Urinary bladder (tissue), 4 donors: Measurements from ENCODE around the gene CSNK1A1L. TPM values are rescaled to one million over a fixed set of nuclear protein-coding genes. Genes with fewer than 3 reads are reported as not detected.
"Not testable (repeated sequence)": the region's sequence is repeated elsewhere in the genome, so short reads cannot be mapped to it uniquely, and the experiment has no call there.

Source experiments
- DNase-seq: peaks from one replicate; pipeline ENCODE4 v3.0.0-alpha.2; 2015; ENCODE audit errors: extremely low spot score
- H3K27ac ChIP-seq: one replicate; pipeline ENCODE4 v1.5.1; 2013; ENCODE audit warnings: low read depth, mild to moderate bottlenecking, moderate library complexity
- H3K36me3 ChIP-seq: one replicate; pipeline ENCODE4 v1.6.1; 2013; ENCODE audit warnings: mild to moderate bottlenecking, moderate library complexity; ENCODE audit not compliant: insufficient read depth
- H3K4me1 ChIP-seq: one replicate; pipeline ENCODE4 v1.6.1; 2013; ENCODE audit warnings: mild to moderate bottlenecking, moderate library complexity; ENCODE audit not compliant: insufficient read depth
- H3K4me3 ChIP-seq: one replicate; pipeline ENCODE4 v1.5.1; 2013; ENCODE audit warnings: low read depth, low read length
- WGBS: extraction: QIAGEN DNeasy Blood & Tissue Kit; methylation state at CpG from one replicate; pipeline ENCODE4 v1.1.7; 2013; 5-methylcytosine and 5-hydroxymethylcytosine counted together
- polyA plus RNA-seq: library from polyadenylated mRNA; stranded (reverse); fragments of 200-250 nt; gene quantifications from one replicate; pipeline ENCODE4 v1.2.3, GENCODE V29; 2013
- total RNA-seq: library from RNA; depleted of rRNA; stranded (reverse); fragments of >200 nt; gene quantifications from one replicate; pipeline ENCODE4 v1.2.3, GENCODE V29; 2014
- donor health status: healthy with polysubstance abuse.
- donor health status: healthy.

CSNK1A1L gene
- total and polyA plus RNA-seq, 2 donors: not detected

DNA sequence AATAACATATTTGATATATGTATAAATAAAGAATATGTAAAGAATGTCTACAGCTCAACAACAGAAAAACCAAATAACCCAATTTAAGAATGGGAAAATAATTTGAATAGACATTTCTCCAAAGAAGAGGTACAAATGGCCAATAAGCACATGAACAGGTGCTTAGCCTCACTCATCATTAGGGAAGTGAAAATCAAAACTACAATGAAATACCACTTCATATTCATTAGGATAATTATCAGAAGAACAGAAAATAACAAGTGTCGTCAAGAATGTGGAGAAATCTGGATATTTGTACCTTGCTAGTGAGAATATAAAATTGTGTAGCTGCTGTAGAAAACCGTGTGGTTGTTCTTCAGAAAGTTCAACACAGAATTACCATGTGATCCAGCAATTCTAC is 37.6 kb downstream of the CSNK1A1L start:
- H3K27ac ChIP-seq: no peak overlapping the region
- no peaks in the 10 kb centered on the region for H3K36me3 ChIP-seq
- 81% methylated on average over 2 of the region's 2 CpGs for whole genome bisulfite sequencing
- H3K4me3 ChIP-seq: no peak overlapping the region
- DNase-seq: no peak
- no peaks in the 10 kb centered on the region for H3K4me1 ChIP-seq

GRCh38 chr13:37065890-37066526 is 39.5 kb downstream of the CSNK1A1L start:
- no peak for DNase-seq
- WGBS: 78% methylated on average over 6 of the region's 6 CpGs
- Histone ChIP-seq H3K4me3 (no peak overlapping the region), H3K27ac (no peak overlapping the region), H3K36me3 (no peaks in the 10 kb centered on the region), H3K4me1 (no peaks in the 10 kb centered on the region)

DNA sequence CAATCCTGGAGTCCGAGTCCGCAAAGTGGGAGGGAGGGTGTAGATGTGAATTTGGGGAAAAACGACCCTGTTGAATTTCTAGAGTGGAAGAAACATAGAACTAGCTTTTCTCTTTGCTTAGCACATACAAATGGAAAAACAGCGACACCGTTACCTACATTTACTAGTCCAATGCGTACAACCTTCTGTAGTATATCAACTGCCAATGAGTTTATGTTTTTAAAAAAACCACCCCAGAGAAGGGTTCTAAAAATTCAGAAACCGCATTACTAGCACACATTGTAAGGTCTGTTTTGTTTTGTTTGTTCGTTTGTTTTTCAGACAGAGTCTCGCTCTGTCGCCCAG is 45.6 kb downstream of the CSNK1A1L start:
- Histone ChIP-seq H3K27ac (no peak overlapping the region), H3K4me3 (peak overlapping the region; percentile 91), H3K4me1 (no peaks in the 10 kb centered on the region), H3K36me3 (no peaks in the 10 kb centered on the region)
- DNase-seq: peak; percentile 18
- 16% methylated on average over 10 of the region's 10 CpGs for WGBS

DNA sequence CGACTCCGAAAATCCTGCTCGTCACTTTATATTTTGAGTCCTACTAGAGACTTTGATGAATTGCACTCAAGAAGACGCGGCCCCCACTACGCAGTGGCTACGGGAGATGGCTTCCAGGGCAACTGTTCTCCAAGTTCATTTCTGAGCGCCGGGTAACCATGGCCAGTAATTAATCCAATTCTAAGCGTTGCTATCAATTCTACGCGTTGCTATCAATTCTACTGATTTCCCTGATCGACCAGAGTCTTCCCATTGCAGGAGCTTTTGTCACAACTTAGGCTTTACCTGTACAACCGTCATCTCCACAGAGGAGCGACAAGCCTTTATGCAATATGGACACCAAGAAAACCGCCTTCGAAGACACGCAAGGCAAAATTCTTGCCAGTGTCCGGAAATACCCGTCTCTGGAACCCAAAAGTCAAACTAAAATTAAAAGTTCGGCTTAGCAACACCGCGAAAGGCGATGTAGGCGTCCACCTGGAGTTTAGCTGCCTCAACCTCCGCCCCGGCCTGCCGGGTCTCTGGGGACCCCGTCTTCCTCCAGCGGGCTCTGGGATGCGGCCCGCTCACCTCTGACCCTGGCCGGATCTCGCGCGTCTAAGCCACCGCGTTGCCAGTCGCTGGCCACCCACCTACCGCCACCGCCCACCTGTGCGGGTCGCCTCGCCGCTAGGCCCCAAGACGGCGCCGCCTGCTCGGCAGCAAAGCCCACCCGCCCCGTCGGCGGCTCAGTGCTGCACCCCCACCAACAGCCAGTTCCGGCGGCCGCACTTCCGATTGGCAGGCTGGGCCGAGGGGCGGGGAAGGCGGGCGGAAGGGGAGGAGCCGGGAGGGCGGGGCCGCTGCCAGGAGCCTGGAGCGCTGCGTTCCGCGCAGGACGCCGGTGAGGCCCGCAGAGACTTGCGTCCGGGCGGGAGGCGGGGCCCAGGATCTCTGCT is 46.3 kb downstream of the CSNK1A1L start, which contains the start of gene SUPT20H:
Gene SUPT20H, minus strand, starts transcription at position 779 of the 938 bp plus-strand sequence. CDS start 8,198 bp downstream, outside the sequence.
- Histone ChIP-seq H3K4me1 (no peaks in the 10 kb centered on the region), H3K36me3 (no peaks in the 10 kb centered on the region), H3K27ac (peak within 1 kb of the TSS; percentile 97), H3K4me3 (peak within 1 kb of the TSS; percentile 91)
- under 1% methylated on average over 75 of the region's 75 CpGs for WGBS
- DNase-seq: peak; percentile 70

DNA sequence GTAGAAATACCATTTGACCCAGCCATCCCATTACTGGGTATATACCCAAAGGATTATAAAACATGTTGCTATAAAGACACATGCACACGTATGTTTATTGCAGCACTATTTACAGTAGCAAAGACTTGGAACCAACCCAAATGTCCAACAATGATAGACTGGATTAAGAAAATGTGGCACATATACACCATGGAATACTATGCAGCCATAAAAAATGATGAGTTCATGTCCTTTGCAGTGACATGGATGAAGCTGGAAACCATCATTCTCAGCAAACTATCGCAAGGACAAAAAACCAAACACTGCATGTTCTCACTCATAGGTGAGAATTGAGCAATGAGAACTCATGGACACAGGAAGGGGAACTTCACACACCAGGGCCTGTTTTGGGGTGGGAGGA is 49.2 kb downstream of the CSNK1A1L start:
- 92% methylated on average over 2 of the region's 2 CpGs for WGBS
- DNase-seq, H3K4me1 ChIP-seq, H3K36me3 ChIP-seq, H3K4me3 ChIP-seq, H3K27ac ChIP-seq: not testable (repeated sequence)

Other genes with a start within 250 kb of the CSNK1A1L start
- 47.4 TPM for gene SMAD9, start 185.4 kb downstream of the CSNK1A1L start, total RNA-seq
- 10.8 TPM for gene SMAD9, start 185.4 kb downstream of the CSNK1A1L start, polyA plus RNA-seq
- gene ALG5, start 106.3 kb downstream of the CSNK1A1L start, total RNA-seq: 43.4 TPM
- gene ALG5, start 106.3 kb downstream of the CSNK1A1L start, polyA plus RNA-seq: 39.0 TPM
- 45.0 TPM for gene EXOSC8, start 104.9 kb downstream of the CSNK1A1L start, total RNA-seq
- 29.4 TPM for gene EXOSC8, start 104.9 kb downstream of the CSNK1A1L start, polyA plus RNA-seq
- gene SUPT20H, start 46.0 kb downstream of the CSNK1A1L start, total RNA-seq: 153 TPM
- gene SUPT20H, start 46.0 kb downstream of the CSNK1A1L start, polyA plus RNA-seq: 30.3 TPM